Heart right ventricle (tissue), 16 donors: Measurements from ENCODE around the gene SLC4A2. TPM values are rescaled to one million over a fixed set of nuclear protein-coding genes. Genes with fewer than 3 reads are reported as not detected.
"Not testable (repeated sequence)": the region's sequence is repeated elsewhere in the genome, so short reads cannot be mapped to it uniquely, and the experiment has no call there.

ENCODE experiments used
- ATAC-seq, 8 donors: fragments of 200-7000 bp; cut with Tn5 transposase; one replicate each; pipeline ENCODE4 v1.9.1; 2020; ENCODE audit warnings: mild to moderate bottlenecking in 8 of 8, moderate library complexity in 8 of 8, moderate number of reproducible peaks in 1 of 8
- DNase-seq, 2 donors: peaks; one replicate each; pipeline ENCODE4 v3.0.0-alpha.2; 2020
- H3K27ac ChIP-seq, 10 donors: fragments of 200-600 bp; sonication (generic) in 2 of 10; one replicate each; pipeline versions ENCODE4 v1.5.0 to v1.8.0; 2020 to 2022; ENCODE audit warnings: mild to moderate bottlenecking in 3 of 10
- H3K27me3 ChIP-seq, 7 donors: fragments of 200-600 bp; one replicate each; pipeline ENCODE4 v1.8.0; 2021 to 2022; ENCODE audit warnings: mild to moderate bottlenecking in 2 of 7
- H3K36me3 ChIP-seq, 9 donors: fragments of 200-600 bp; sonication (generic) in 1 of 9; one replicate each; pipeline versions ENCODE4 v1.5.0 to v1.8.0; 2020 to 2022; ENCODE audit warnings: mild to moderate bottlenecking in 2 of 9
- H3K4me1 ChIP-seq, 9 donors: fragments of 200-600 bp; sonication (generic) in 1 of 9; one replicate each; pipeline versions ENCODE4 v1.5.0 to v1.8.0; 2020 to 2022; ENCODE audit warnings: mild to moderate bottlenecking in 4 of 9
- H3K4me3 ChIP-seq, 10 donors: fragments of 200-600 bp; sonication (generic) in 2 of 10; one replicate each; pipeline versions ENCODE4 v1.5.0 to v1.8.0; 2020 to 2022; ENCODE audit warnings: mild to moderate bottlenecking in 7 of 10, moderate library complexity in 2 of 10
- H3K9me3 ChIP-seq, 11 donors: fragments of 200-600 bp in 10 of 11; sonication (generic) in 2 of 11; one replicate each; pipeline versions ENCODE4 v1.5.0 to v1.8.0; 2013 to 2022; ENCODE audit warnings: mild to moderate bottlenecking in 2 of 11, control low read depth in 1 of 11, moderate library complexity in 1 of 11
- CTCF ChIP-seq, 9 donors: fragments of 200-600 bp; sonication (generic) in 2 of 9; IDR thresholded peaks; one replicate each; pipeline versions ENCODE4 v1.5.0 to v1.8.0; 2021 to 2022; ENCODE audit warnings: antibody characterized with exemption in 9 of 9, mild to moderate bottlenecking in 5 of 9, moderate library complexity in 1 of 9
- WGBS, 2 donors: extraction: QIAGEN DNeasy Blood & Tissue Kit; methylation state at CpG; one replicate each; pipeline ENCODE4 v1.1.7; 2013; ENCODE audit warnings: inconsistent platforms in 1 of 2; 5-methylcytosine and 5-hydroxymethylcytosine counted together
- intact Hi-C, 10 donors: fragments of 100-400 bp; cut with DNase I; formaldehyde crosslinking; loops; one replicate each; pipeline versions ENCODE4 v1.11.1 to v1.14.2; 2022
- polyA plus RNA-seq, 2 donors: library from polyadenylated mRNA; stranded (reverse); fragments of 200-250 nt; gene quantifications; one replicate each; pipeline ENCODE4 v1.2.3, GENCODE V29; 2013
- total RNA-seq, 10 donors: library from RNA; stranded (reverse); fragmentation: NEBNext Ultra II Directional in 3 of 10; extraction: Animal tissue kit (Norgen Biotek cat#: 25700) in 3 of 10; gene quantifications; one replicate each; pipeline versions ENCODE4 v1.2.1 to v1.2.4, GENCODE V29; 2021 to 2023
- donor health status: Arrhythmogenic right ventricular cardiomyopathy.
- donor health status: ischemic (EF 13 %, LVEDD 7.1; RV severe dilation, severe dysfunction).
- donor health status: healthy with polysubstance abuse.
- donor health status: DM: no; HTN: yes; CAD: no.
- donor health status: DM: no; HTN: no; CAD: no.
- donor health status: ischemic (EF 25% LVEDD 6.9; RV normal size, moderate dysfunction).
- donor health status: ischemic (EF 25% LVEDD 5.7; RV mildly dilated, moderate dysfunction).
- donor health status: healthy.
- donor health status: DM: yes; HTN: yes; CAD: no.
- donor health status: Ischemic cardiomyopathy.
- donor health status: ischemic (EF 35%, LVEDD 5.7; RV mildly dilated, moderate dysfunction).
- donor health status: nonischemic (EF 11% LVEDD 7.7; RV severe dilation, severe dysfunction).
- donor health status: DM: yes; HTN: yes; CAD: no.
- donor health status: PGD.
- donor health status: ischemic (EF 29% LVEDD 5.4; RV normal size, mild dysfunction).
- donor health status: nonischemic (EF 23%, LVEDD 6.1; RV moderate dilation, normal function).

Gene SLC4A2
- total and polyA plus RNA-seq, 12 donors: 36.0 to 109 (median 54.6) TPM

DNA sequence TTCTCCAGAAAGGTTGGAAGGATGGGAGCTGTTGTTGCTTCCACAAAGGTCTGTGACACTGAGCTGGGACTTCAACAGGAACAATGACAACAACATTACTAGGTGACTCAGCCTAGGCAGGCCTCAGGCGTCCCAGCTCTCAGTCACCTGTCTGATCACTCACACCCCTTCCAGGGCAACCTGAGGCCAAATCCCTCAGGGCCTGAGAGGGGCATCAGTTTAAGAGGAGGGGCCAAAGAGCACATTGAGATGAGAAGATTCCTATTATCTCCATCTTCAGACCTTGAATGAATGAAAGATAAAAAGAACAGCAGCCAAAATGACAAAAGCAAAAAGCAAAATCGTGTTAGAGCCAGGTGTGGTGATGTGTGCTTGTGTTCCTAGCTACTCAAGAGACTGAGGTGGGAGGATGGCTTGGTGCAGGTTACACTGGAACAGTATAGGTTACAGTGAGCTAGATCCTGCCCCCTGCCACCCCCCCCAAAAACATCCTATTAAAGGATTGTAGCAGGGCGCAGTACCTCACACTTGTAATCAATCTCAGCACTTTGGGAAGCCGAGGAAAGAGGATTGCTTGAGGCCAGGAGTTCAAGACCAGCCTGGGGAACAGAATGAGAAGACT is 34.8 kb upstream of the SLC4A2 start, which contains the start of gene ATG9B:
TSS of gene ATG9B (minus strand) at position 60 of the 622 bp plus-strand sequence. CDS start 71 bp downstream, outside the sequence.
- peaks cover 0 to 30% (median 19%) of the 10 kb centered on the region in 7 donors for H3K27me3 ChIP-seq
- no peak within 1 kb of the TSS for H3K4me3 ChIP-seq
- DNase-seq (no peak), ATAC-seq (no peak)
- intact Hi-C loops: loop anchor here in 3 of 10 donors (5.0 kb wide), 2 partner anchors 68 to 88 kb away; no protein-coding TSS in a partner anchor
- H3K27ac ChIP-seq: no peak within 1 kb of the TSS
- peaks cover 3 to 17% (median 9%) of the 10 kb centered on the region in 9 donors for H3K4me1 ChIP-seq
- 81 to 82% methylated on average over 4 of the region's 4 CpGs for WGBS, 2 donors
- no peaks in the 10 kb centered on the region for H3K36me3 ChIP-seq
- no peak for TF ChIP-seq CTCF (IDR thresholded peaks at IDR 0.05)
- no peaks in the 10 kb centered on the region for H3K9me3 ChIP-seq

- Histone ChIP-seq H3K27me3 (peaks cover 0 to 17% (median 8%) of the 10 kb centered on the region in 7 donors), H3K27ac (no peak overlapping the region), H3K9me3 (no peaks in the 10 kb centered on the region), H3K36me3 (peaks cover 0 to 3% (median 0%) of the 10 kb centered on the region in 9 donors), H3K4me1 (peaks cover 3 to 21% (median 14%) of the 10 kb centered on the region in 9 donors), H3K4me3 (no peak overlapping the region)
- WGBS, 2 donors: 87 to 88% methylated on average over 4 of the region's 4 CpGs
- no peak for ATAC-seq
- intact Hi-C loops: loop anchor here in 3 of 10 donors (5.0 kb wide), 2 partner anchors 66 to 86 kb away; no protein-coding TSS in a partner anchor
- DNase-seq: no peak
- no peak for TF ChIP-seq CTCF (IDR thresholded peaks at IDR 0.05)
Measured at GRCh38 chr7:151025924-151026671, 33.3 kb upstream of the SLC4A2 start.

DNA sequence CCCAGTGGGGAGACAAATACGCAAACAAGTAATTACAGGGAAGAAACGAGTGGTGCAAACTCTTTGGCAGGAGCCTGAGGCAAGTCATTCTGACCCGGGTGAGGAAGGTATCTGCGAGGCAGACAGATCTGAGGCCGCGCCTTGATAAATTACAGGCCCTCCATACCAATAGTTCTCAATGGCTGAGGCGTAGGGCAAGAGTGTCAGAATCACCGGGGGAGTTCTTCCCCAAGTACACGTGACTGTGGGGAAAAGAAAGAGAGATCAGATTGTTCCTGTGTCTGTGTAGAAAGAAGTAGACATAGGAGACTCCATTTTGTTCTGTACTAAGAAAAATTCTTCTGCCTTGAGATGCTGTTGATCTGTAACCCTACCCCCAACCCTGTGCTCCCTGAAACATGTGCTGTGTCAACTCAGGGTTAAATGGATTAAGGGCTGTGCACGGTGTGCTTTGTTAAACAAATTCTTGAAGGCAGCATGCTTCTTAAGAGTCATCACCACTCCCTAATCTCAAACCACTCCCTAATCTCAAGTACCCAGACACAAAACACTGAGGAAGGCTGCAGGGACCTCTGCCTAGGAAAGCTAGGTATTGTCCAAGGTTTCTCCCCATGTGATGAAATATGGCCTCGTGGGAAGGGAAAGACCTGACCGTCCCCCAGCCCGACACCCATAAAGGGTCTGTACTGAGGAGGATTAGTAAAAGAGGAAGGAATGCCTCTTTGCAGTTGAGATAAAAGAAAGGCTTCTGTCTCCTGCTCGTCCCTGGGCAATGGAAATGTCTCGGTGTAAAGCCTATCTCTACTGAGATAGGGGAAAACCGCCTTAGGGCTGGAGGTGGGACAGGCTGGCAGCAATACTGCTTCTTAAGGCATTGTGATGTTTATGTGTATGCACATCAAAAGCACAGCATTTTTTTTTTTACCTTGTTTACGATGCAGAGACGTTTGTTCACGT is 32.3 kb upstream of the SLC4A2 start:
- intact Hi-C loops: loop anchor here in 3 of 10 donors (5.0 kb wide), 2 partner anchors 65 to 85 kb away; no protein-coding TSS in a partner anchor
- not testable (repeated sequence) for H3K36me3 ChIP-seq, DNase-seq, ATAC-seq, H3K27me3 ChIP-seq, H3K9me3 ChIP-seq
- Histone ChIP-seq H3K4me1 (peaks cover 3 to 21% (median 14%) of the 10 kb centered on the region in 9 donors), H3K4me3 (peak overlapping the region in 5 of 10 donors; percentile 68 to 84 (median 79)), H3K27ac (peak overlapping the region in 3 of 10 donors; percentile 75 to 84 (median 83))
- 39 to 46% methylated on average over 19 of the region's 19 CpGs for WGBS, 2 donors

DNA sequence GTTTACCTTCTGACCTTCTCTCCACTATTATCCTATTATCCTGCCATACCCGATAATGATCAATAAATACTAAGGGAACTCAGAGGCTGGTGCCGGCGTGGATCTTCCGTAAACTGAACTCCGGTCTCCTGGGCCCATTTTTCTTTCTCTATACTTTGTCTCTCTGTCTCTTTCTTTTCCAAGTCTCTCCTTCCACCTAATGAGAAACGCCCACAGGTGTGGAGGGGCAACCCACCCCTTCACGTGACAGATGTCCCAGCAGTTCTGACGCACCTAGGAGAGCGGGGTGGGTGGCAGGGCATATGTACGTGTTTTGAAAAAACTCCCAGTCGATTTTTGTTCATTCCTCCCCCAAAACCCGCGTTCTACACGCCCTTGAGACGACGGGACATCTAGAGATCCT is 31.7 kb upstream of the SLC4A2 start:
- intact Hi-C loops: loop anchor here in 6 of 10 donors (1.0 to 5.0 kb wide), 7 partner anchors 31 to 85 kb away; partner anchors contain the start of genes SLC4A2 (in 2 of the 6) and AGAP3 (in 1 of the 6)
- H3K9me3 ChIP-seq, ATAC-seq, DNase-seq, H3K27me3 ChIP-seq: not testable (repeated sequence)
- 6 to 9% methylated on average over 16 of the region's 16 CpGs for WGBS, 2 donors
- H3K4me1 ChIP-seq: peaks cover 3 to 21% (median 14%) of the 10 kb centered on the region in 9 donors
- peak overlapping the region in 9 of 10 donors; percentile 57 to 84 (median 77) for H3K4me3 ChIP-seq
- H3K36me3 ChIP-seq: peaks cover 0 to 15% (median 0%) of the 10 kb centered on the region in 9 donors
- peak overlapping the region in 9 of 10 donors; percentile 42 to 91 (median 81) for H3K27ac ChIP-seq
